ENCODE data around the gene TRMT10C.
A peak's percentile ranks its signal among the peaks of the same experiment; 100 is the strongest.

TRMT10C gene

DNA sequence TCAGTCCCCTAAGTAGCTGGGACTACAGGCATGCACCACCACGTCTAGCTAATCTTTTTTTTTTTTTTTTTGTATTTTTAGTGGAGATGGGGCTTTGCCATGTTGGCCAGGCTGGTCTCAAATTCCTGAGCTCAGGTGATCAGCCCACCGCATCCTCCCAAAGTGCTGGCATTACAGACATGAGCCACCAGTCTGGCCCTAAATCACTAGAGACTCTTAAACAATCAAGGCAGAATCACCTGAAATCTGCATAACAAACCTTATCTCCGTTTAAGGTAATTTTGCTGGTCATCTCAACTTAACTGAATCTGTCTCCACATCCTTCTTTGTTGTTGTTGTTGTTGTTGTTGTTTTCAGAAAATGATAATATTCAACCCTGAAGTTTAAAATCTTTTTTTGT lies 5.6 kb upstream of the TRMT10C start:
- no peak overlapping the region for H3K27ac Mint-ChIP-seq
- H3K4me1 Mint-ChIP-seq = no peaks in the 10 kb centered on the region
- peaks cover 12% of the 10 kb centered on the region for H3K27me3 Mint-ChIP-seq (ENCODE audit: low read depth, poor library complexity)
- H3K4me3 Mint-ChIP-seq = no peak overlapping the region
- peaks cover 19% of the 10 kb centered on the region for H3K9me3 Mint-ChIP-seq
- DNase-seq = no peak
- TF ChIP-seq, protein P1, sequence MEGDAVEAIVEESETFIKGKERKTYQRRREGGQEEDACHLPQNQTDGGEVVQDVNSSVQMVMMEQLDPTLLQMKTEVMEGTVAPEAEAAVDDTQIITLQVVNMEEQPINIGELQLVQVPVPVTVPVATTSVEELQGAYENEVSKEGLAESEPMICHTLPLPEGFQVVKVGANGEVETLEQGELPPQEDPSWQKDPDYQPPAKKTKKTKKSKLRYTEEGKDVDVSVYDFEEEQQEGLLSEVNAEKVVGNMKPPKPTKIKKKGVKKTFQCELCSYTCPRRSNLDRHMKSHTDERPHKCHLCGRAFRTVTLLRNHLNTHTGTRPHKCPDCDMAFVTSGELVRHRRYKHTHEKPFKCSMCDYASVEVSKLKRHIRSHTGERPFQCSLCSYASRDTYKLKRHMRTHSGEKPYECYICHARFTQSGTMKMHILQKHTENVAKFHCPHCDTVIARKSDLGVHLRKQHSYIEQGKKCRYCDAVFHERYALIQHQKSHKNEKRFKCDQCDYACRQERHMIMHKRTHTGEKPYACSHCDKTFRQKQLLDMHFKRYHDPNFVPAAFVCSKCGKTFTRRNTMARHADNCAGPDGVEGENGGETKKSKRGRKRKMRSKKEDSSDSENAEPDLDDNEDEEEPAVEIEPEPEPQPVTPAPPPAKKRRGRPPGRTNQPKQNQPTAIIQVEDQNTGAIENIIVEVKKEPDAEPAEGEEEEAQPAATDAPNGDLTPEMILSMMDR (IDR thresholded peaks at IDR 0.05) = no peak
- H3K36me3 Mint-ChIP-seq (ENCODE audit: low read depth) = no peaks in the 10 kb centered on the region

- H3K9me3 Mint-ChIP-seq = no peaks in the 10 kb centered on the region
- H3K36me3 Mint-ChIP-seq (ENCODE audit: low read depth) = peaks cover 51% of the 10 kb centered on the region
- H3K27ac Mint-ChIP-seq = peak overlapping the region; percentile 88
- H3K27me3 Mint-ChIP-seq (ENCODE audit: low read depth, poor library complexity) = no peaks in the 10 kb centered on the region
- TF ChIP-seq, protein P1 (IDR thresholded peaks at IDR 0.05) = no peak
- DNase-seq = no peak
- H3K4me1 Mint-ChIP-seq = peaks cover 16% of the 10 kb centered on the region
- no peak overlapping the region for H3K4me3 Mint-ChIP-seq
These were observed 6.1 kb downstream of the TRMT10C start for GRCh38 chr3:101567528-101568317.

DNA sequence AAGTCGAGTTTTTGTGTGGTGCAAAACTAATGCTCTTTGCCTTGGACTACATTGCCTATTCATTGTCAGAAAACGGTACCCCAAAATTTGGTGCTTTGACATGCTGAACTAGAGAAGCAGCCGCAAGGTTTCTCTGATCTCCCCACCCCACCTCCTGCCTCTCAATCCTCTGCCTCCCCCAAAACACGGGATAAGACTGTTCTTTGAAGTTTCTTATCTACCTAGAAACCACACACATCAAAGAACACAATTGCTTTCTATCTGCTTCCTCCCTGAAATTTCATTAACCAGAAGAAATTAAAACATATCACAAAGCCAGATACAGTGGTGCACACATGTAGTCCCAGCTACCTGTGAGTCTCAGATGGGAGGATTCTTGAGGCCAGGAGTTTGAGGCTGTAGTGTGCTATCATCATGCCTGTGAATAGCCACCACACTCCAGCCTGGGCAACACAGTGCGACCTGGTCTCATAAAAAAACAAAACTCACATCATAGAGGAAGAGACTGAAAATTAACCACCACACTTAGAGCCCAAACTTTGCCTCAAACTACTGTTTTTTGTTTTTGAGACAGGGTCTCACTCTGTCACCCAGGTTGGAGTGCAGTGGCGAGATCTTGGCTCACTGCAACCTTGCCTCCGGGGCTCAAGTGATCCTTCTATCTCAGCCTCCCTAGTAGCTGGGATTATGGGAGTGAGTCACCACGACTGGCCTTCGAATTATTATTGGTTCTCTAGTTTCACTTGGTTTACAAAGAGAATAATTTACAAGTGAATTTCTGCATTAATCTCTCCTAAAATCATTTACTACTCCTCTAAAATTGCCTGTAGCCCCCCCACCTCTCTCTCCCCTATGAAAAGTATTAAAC lies 9.6 kb downstream of the TRMT10C start:
- TF ChIP-seq, protein P1 (IDR thresholded peaks at IDR 0.05) = no peak
- Mint-ChIP-seq H3K27me3 (ENCODE audit: low read depth, poor library complexity) (no peaks in the 10 kb centered on the region), H3K36me3 (ENCODE audit: low read depth) (peaks cover 25% of the 10 kb centered on the region), H3K9me3 (peaks cover 3% of the 10 kb centered on the region), H3K27ac (no peak overlapping the region), H3K4me1 (peaks cover 21% of the 10 kb centered on the region), H3K4me3 (no peak overlapping the region)
- no peak for DNase-seq

- peak; percentile 99 for DNase-seq
- Mint-ChIP-seq H3K36me3 (ENCODE audit: low read depth) (peaks cover 23% of the 10 kb centered on the region), H3K9me3 (peaks cover 3% of the 10 kb centered on the region), H3K27ac (peak within 1 kb of the TSS; percentile 100), H3K4me3 (peak within 1 kb of the TSS; percentile 93), H3K27me3 (ENCODE audit: low read depth, poor library complexity) (peaks cover 2% of the 10 kb centered on the region), H3K4me1 (peaks cover 32% of the 10 kb centered on the region)
- TF ChIP-seq, protein P1 (IDR thresholded peaks at IDR 0.05) = peak; percentile 89
These were observed 12.1 kb downstream of the TRMT10C start, which contains the start of gene PCNP for GRCh38 chr3:101573449-101574387. PCNP (plus strand) TSS chr3:101574180; CDS start chr3:101574216, 36 bp downstream.

- Mint-ChIP-seq H3K4me1 (peaks cover 35% of the 10 kb centered on the region), H3K4me3 (peak overlapping the region; percentile 93)
- no peak for DNase-seq
These were observed 12.9 kb downstream of the TRMT10C start for GRCh38 chr3:101574388-101575112.

More at GRCh38 chr3:101574388-101575112, 12.9 kb downstream of the TRMT10C start:
- Mint-ChIP-seq H3K36me3 (ENCODE audit: low read depth) (peaks cover 29% of the 10 kb centered on the region), H3K27ac (peak overlapping the region; percentile 100), H3K27me3 (ENCODE audit: low read depth, poor library complexity) (peaks cover 2% of the 10 kb centered on the region), H3K9me3 (peaks cover 3% of the 10 kb centered on the region)
- TF ChIP-seq, protein P1 (IDR thresholded peaks at IDR 0.05) = no peak
